Mucosa of rectum (tissue), 2 donors: ENCODE measurements around the gene CSKMT.
A peak's percentile ranks its signal among the peaks of the same experiment; 100 is the strongest.
"Not testable (repeated sequence)": the region's sequence is repeated elsewhere in the genome, so short reads cannot be mapped to it uniquely, and the experiment has no call there.

ENCODE experiments used
- H3K27ac ChIP-seq, 2 donors: one replicate each; pipeline ENCODE4 v1.7.0; 2013; ENCODE audit warnings: inconsistent platforms in 2 of 2, low read depth in 2 of 2, low read length in 2 of 2
- H3K27me3 ChIP-seq, 2 donors: one replicate each; pipeline ENCODE4 v1.7.0; 2013; ENCODE audit warnings: low read length in 2 of 2; ENCODE audit not compliant: control insufficient read depth in 2 of 2, insufficient read depth in 2 of 2
- H3K36me3 ChIP-seq, 2 donors: one replicate each; pipeline ENCODE4 v1.7.0; 2013; ENCODE audit warnings: low read length in 2 of 2; ENCODE audit not compliant: control insufficient read depth in 2 of 2, insufficient read depth in 2 of 2
- H3K4me1 ChIP-seq, 2 donors: one replicate each; pipeline ENCODE4 v1.7.0; 2013; ENCODE audit warnings: low read length in 2 of 2, mild to moderate bottlenecking in 1 of 2; ENCODE audit not compliant: control insufficient read depth in 2 of 2, insufficient read depth in 2 of 2
- H3K4me3 ChIP-seq, 2 donors: one replicate each; pipeline ENCODE4 v1.7.0; 2013; ENCODE audit warnings: low read length in 2 of 2
- H3K9ac ChIP-seq, 2 donors: one replicate each; pipeline ENCODE4 v1.7.0; 2013; ENCODE audit warnings: low read length in 2 of 2, low read depth in 1 of 2, mild to moderate bottlenecking in 1 of 2
- H3K9me3 ChIP-seq, 2 donors: one replicate each; pipeline ENCODE4 v1.7.0; 2013; ENCODE audit warnings: low read length in 2 of 2; ENCODE audit not compliant: control insufficient read depth in 2 of 2
- donor health status: healthy.
- donor health status: Normal muscosa, but diverticular disease.

The CSKMT gene

DNA sequence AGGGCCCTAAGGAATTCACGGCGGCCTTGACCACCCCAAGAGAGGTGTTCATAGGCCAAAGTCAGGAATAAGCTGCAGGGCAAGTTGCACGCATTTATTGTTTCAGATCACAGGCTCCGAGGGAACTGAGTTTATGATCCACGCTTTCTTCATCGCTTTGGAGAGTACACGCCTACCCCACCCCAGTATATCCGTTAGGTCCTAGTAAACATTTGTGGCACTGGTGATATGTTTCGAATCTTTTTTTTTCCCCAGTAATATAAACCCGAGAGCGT, 19.5 kb upstream of the CSKMT start:
- H3K4me1 ChIP-seq: peaks cover 11 to 16% of the 10 kb centered on the region in 2 donors
- peak overlapping the region; percentile 70 to 91 for H3K27ac ChIP-seq
- H3K9ac ChIP-seq: peak overlapping the region; percentile 84 to 85
- no peaks in the 10 kb centered on the region for H3K9me3 ChIP-seq
- H3K27me3 ChIP-seq: no peaks in the 10 kb centered on the region
- peaks cover 12 to 30% of the 10 kb centered on the region in 2 donors for H3K36me3 ChIP-seq
- H3K4me3 ChIP-seq: peak overlapping the region; percentile 72 to 94

- Histone ChIP-seq H3K4me3 (peak within 1 kb of the TSS; percentile 72 to 94), H3K36me3 (peaks cover 12 to 30% of the 10 kb centered on the region in 2 donors), H3K9me3 (no peaks in the 10 kb centered on the region), H3K4me1 (peaks cover 11 to 16% of the 10 kb centered on the region in 2 donors), H3K9ac (peak within 1 kb of the TSS; percentile 84 to 85), H3K27ac (peak within 1 kb of the TSS; percentile 70 to 91), H3K27me3 (no peaks in the 10 kb centered on the region)
These were observed 18.9 kb upstream of the CSKMT start, which contains the start of gene GANAB for GRCh38 chr11:62645946-62646824. Gene GANAB (minus strand): TSS chr11:62646613. CDS start chr11:62646599, 14 bp downstream.

GRCh38 chr11:62646825-62647608, 18.1 kb upstream of the CSKMT start:
- peaks cover 16 to 20% of the 10 kb centered on the region in 2 donors for H3K4me1 ChIP-seq
- peak overlapping the region; percentile 1 to 6 for H3K4me3 ChIP-seq
- no peak overlapping the region for H3K27ac ChIP-seq
- H3K27me3 ChIP-seq: no peaks in the 10 kb centered on the region
- no peak overlapping the region for H3K9ac ChIP-seq
- H3K9me3 ChIP-seq: no peaks in the 10 kb centered on the region
- peaks cover 12 to 30% of the 10 kb centered on the region in 2 donors for H3K36me3 ChIP-seq

DNA sequence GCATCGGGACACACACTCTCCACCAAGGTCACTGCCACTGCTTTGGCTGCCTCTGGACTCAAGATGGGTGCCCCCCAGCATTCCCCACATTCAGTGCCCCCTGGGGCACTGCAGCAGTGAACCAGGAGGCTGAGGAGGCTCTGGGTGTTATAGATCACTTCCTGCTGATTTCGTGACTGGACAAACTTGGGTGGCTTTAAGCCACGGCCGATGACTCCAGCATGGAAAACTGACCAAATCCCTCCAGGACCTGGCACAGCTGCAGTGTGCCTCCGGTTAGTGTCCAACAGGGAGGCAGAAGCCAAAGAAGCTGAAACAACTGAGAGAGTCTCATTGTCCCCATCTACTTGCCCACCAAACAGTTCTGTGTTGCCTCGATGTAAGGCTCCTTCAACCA, 17.5 kb upstream of the CSKMT start:
- H3K4me1 ChIP-seq: peaks cover 22 to 26% of the 10 kb centered on the region in 2 donors

DNA sequence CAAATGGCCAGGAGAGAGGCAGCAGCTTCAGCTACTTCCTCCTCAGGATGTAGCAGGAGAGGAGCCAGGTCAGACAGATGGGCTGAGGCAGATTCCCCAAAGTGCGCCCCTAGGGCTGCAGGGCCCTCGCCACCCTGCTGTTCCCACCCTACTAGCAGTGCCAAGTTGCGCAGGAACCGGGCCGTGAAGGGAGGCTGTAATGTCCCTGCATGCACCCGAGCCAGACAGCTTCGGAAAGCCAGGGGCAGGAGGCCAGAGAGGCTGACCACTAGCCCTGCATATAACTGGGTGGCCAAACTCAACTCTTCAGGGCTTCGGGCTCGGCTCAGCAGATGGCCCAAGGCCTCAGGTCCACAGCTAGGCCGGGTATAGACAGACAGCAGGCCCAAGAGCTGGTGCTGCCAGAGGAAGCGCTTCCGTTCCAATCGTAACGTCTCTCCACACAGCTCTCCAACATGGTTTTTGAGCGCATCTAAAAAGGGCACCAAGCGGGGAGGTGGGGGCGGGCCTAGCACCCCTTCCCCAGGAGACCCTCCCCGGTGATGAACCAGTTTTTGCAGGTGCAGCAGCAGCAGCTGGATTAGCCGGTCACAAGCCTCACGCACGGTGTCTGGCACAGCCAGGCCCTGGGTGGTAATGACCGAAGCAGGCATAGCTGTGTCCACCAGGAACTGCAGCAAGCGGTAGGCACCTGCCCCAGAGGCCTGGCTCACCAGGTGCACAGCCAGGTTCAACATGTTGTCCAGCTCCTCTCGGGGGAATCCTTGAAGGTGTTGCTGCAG, 16.7 kb upstream of the CSKMT start:
- no peak overlapping the region for H3K4me3 ChIP-seq
- H3K9me3 ChIP-seq: no peaks in the 10 kb centered on the region
- peaks cover 8 to 25% of the 10 kb centered on the region in 2 donors for H3K36me3 ChIP-seq
- H3K27me3 ChIP-seq: no peaks in the 10 kb centered on the region
- peaks cover 23 to 27% of the 10 kb centered on the region in 2 donors for H3K4me1 ChIP-seq
- no peak overlapping the region for H3K9ac ChIP-seq
- H3K27ac ChIP-seq: no peak overlapping the region

More for the DNA sequence above, 17.5 kb upstream of the CSKMT start:
- no peak overlapping the region for H3K27ac ChIP-seq
- H3K4me3 ChIP-seq: no peak overlapping the region
- H3K36me3 ChIP-seq: peaks cover 11 to 30% of the 10 kb centered on the region in 2 donors
- H3K27me3 ChIP-seq: no peaks in the 10 kb centered on the region
- H3K9ac ChIP-seq: no peak overlapping the region
- no peaks in the 10 kb centered on the region for H3K9me3 ChIP-seq

DNA sequence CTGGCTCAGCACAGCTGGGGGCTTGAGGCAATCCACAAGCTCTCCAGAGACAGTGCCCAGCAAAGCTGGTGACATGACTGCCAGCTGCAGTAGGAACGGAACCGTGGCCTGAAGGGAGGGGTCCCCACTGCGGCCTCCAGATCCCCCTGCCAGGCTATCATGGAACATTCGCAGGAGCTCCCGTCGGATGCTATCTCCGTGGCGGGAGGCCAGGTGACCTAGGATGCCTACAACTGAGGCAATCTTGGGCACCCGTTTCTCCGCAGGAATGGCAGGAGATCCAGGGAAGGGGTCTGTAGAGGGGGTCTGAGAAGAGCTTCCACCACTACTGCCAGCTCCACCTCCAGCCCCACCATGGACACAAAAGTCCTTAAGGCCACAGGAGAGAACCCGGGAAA, 16.1 kb upstream of the CSKMT start:
- no peaks in the 10 kb centered on the region for H3K9me3 ChIP-seq
- no peak overlapping the region for H3K4me3 ChIP-seq
- H3K9ac ChIP-seq: no peak overlapping the region
- no peaks in the 10 kb centered on the region for H3K27me3 ChIP-seq
- H3K4me1 ChIP-seq: peaks cover 23 to 27% of the 10 kb centered on the region in 2 donors
- peaks cover 8 to 25% of the 10 kb centered on the region in 2 donors for H3K36me3 ChIP-seq
- H3K27ac ChIP-seq: no peak overlapping the region

GRCh38 chr11:62649486-62649885, 15.6 kb upstream of the CSKMT start:
- no peak overlapping the region for H3K4me3 ChIP-seq
- H3K27me3 ChIP-seq: no peaks in the 10 kb centered on the region
- H3K36me3 ChIP-seq: peaks cover 8 to 23% of the 10 kb centered on the region in 2 donors
- H3K27ac ChIP-seq: no peak overlapping the region
- peaks cover 23 to 27% of the 10 kb centered on the region in 2 donors for H3K4me1 ChIP-seq
- no peak overlapping the region for H3K9ac ChIP-seq
- no peaks in the 10 kb centered on the region for H3K9me3 ChIP-seq

DNA sequence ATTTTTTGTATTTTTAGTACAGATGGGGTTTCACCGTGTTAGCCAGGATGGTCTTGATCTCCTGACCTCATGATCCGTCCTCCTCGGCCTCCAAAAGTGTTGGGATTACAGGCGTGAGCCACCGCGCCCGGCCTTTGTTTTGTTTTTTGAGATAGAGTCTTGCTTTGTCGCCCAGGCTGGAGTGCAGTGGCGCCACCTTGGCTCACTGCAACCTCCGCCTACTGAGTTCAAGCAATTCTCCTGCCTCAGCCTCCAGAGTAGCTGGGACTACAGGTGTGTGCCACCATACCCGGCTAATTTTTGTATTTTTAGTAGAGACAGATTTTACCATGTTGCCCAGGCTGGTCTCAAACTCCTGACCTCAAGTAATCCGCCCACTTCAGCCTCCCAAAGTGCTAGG, 14.8 kb upstream of the CSKMT start:
- Histone ChIP-seq H3K36me3 (peaks cover 8 to 22% of the 10 kb centered on the region in 2 donors), H3K4me1 (peaks cover 20 to 22% of the 10 kb centered on the region in 2 donors)
- H3K27me3 ChIP-seq, H3K9me3 ChIP-seq, H3K27ac ChIP-seq, H3K4me3 ChIP-seq, H3K9ac ChIP-seq: not testable (repeated sequence)

DNA sequence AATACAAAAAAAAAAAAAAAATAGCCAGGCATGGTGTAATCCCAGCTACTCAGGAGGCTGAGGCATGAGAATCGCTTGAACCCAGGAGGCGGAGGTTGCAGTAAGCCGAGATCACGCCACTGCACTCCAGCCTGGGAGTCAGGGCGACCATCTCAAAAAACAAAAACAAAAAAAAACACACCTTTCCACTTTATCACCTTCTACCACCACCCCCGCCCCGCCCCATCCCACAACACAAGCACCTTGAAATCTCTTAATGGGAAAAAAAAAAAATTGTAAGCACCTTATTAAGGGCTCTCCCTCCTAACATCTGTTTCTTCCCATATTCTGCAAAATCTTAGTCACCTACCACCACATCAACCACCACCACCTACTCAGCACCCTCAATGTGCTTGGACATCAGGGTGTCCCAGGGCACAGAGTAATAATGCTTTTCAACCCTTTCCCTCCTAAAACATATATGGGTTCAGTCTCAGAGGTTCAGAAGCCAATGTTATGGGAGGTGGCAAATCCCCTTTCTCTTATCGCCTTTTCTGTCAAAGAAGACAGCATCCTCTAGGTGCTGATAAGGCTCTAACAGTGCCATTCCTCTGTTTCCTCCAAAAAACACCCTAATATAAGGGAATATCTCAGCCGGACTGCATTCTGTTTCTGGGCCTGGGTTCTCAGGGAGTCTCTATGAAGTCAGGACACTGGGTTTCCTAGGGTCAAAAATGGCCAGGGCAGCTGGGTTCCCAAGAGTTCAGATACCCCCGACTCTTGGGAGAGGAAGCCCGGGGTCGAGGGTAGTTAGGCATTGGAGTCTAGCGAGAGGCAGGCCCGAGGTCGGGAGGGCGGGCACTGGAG, 12.7 kb upstream of the CSKMT start:
- H3K36me3 ChIP-seq: peaks cover 8 to 22% of the 10 kb centered on the region in 2 donors

More for the DNA sequence above, 12.7 kb upstream of the CSKMT start:
- H3K4me1 ChIP-seq: peaks cover 12% of the 10 kb centered on the region in 2 donors
- no peaks in the 10 kb centered on the region for H3K9me3 ChIP-seq
- no peaks in the 10 kb centered on the region for H3K27me3 ChIP-seq
- peak overlapping the region; percentile 82 to 90 for H3K27ac ChIP-seq
- peak overlapping the region; percentile 91 to 92 for H3K4me3 ChIP-seq
- peak overlapping the region; percentile 83 to 92 for H3K9ac ChIP-seq
